ENCODE results near the gene BGN.

Gene BGN

GRCh38 chrX:153463556-153463955 lies 31.2 kb upstream of the BGN start:
- DNase-seq, result no peak
- no peak for TF ChIP-seq CTCF (IDR thresholded peaks at IDR 0.05; ENCODE audit: low read depth, low read length, missing control alignments)
- Histone ChIP-seq H3K4me3 (ENCODE audit: low read depth, low read length) (no peak overlapping the region), H3K27ac (no peak overlapping the region), H3K36me3 (replicated peaks) (no peaks in the 10 kb centered on the region), H3K27me3 (replicated peaks) (no peaks in the 10 kb centered on the region)
- in situ Hi-C loops (cut with HindIII; ENCODE audit: low pct_ligation_motif_present, low sequenced_read_pairs), result no loop called here

- no peak for DNase-seq
- no peaks in the 10 kb centered on the region for H3K36me3 ChIP-seq (replicated peaks)
- in situ Hi-C loops (cut with HindIII; ENCODE audit: low pct_ligation_motif_present, low sequenced_read_pairs), result no loop called here
Observed at GRCh38 chrX:153464116-153464515, 30.7 kb upstream of the BGN start.

GRCh38 chrX:153465691-153466380 lies 28.9 kb upstream of the BGN start:
- in situ Hi-C loops (cut with HindIII; ENCODE audit: low pct_ligation_motif_present, low sequenced_read_pairs), result no loop called here
- Histone ChIP-seq H3K27me3 (replicated peaks) (no peaks in the 10 kb centered on the region), H3K36me3 (replicated peaks) (no peaks in the 10 kb centered on the region), H3K4me3 (ENCODE audit: low read depth, low read length) (no peak overlapping the region), H3K27ac (no peak overlapping the region)
- DNase-seq, result no peak
- peak; percentile 5 for TF ChIP-seq CTCF (IDR thresholded peaks at IDR 0.05; ENCODE audit: low read depth, low read length, missing control alignments)

More at GRCh38 chrX:153464116-153464515, 30.7 kb upstream of the BGN start:
- TF ChIP-seq CTCF (IDR thresholded peaks at IDR 0.05; ENCODE audit: low read depth, low read length, missing control alignments), result no peak
- Histone ChIP-seq H3K4me3 (ENCODE audit: low read depth, low read length) (no peak overlapping the region), H3K27ac (no peak overlapping the region), H3K27me3 (replicated peaks) (no peaks in the 10 kb centered on the region)

GRCh38 chrX:153468008-153468580 lies 26.7 kb upstream of the BGN start:
- H3K36me3 ChIP-seq (replicated peaks), result no peaks in the 10 kb centered on the region
- H3K4me3 ChIP-seq (ENCODE audit: low read depth, low read length), result no peak overlapping the region
- DNase-seq, result no peak
- H3K27me3 ChIP-seq (replicated peaks), result no peaks in the 10 kb centered on the region
- no peak for TF ChIP-seq CTCF (IDR thresholded peaks at IDR 0.05; ENCODE audit: low read depth, low read length, missing control alignments)
- in situ Hi-C loops (cut with HindIII; ENCODE audit: low pct_ligation_motif_present, low sequenced_read_pairs), result no loop called here
- no peak overlapping the region for H3K27ac ChIP-seq

- no peaks in the 10 kb centered on the region for H3K27me3 ChIP-seq (replicated peaks)
- in situ Hi-C loops (cut with HindIII; ENCODE audit: low pct_ligation_motif_present, low sequenced_read_pairs), result no loop called here
- no peaks in the 10 kb centered on the region for H3K36me3 ChIP-seq (replicated peaks)
- H3K4me3 ChIP-seq (ENCODE audit: low read depth, low read length), result peak overlapping the region; percentile 68
- no peak for DNase-seq
- peak overlapping the region; percentile 24 for H3K27ac ChIP-seq
- peak; percentile 37 for TF ChIP-seq CTCF (IDR thresholded peaks at IDR 0.05; ENCODE audit: low read depth, low read length, missing control alignments)
Observed at GRCh38 chrX:153469811-153470410, 24.9 kb upstream of the BGN start.

Data from brain microvascular endothelial cell (primary cell).